ENCODE results near the gene AGR2. TPM values are rescaled to one million over a fixed set of nuclear protein-coding genes. Genes with fewer than 3 reads are reported as not detected.
"Not testable (repeated sequence)": the region's sequence is repeated elsewhere in the genome, so short reads cannot be mapped to it uniquely, and the experiment has no call there.

Gene AGR2
- 3.5 and 10.0 TPM in 2 replicates for total RNA-seq (2014; rRNA removed; shearing (Covaris generic); ENCODE audit: low replicate concordance)

GRCh38 chr7:16804674-16805439 is at the start of gene AGR2:
Gene AGR2, minus strand, starts transcription at chr7:16804999. Its CDS starts 3,203 bp downstream, at chr7:16801796.
- peak; percentile 38 for DNase-seq (ENCODE audit: low read depth)
- in situ Hi-C loops (cut with HindIII; ENCODE audit: low pct_unique_long_range_greater_than_20kb, low sequenced_read_pairs): no loop called here

- DNase-seq (ENCODE audit: low read depth); in situ Hi-C loops (cut with HindIII; ENCODE audit: low pct_unique_long_range_greater_than_20kb, low sequenced_read_pairs): not testable (repeated sequence)
Observed at GRCh38 chr7:16853189-16853588, 48.4 kb upstream of the AGR2 start.

GRCh38 chr7:16851829-16852228 is 47.0 kb upstream of the AGR2 start:
- no peak for DNase-seq (ENCODE audit: low read depth)
- in situ Hi-C loops (cut with HindIII; ENCODE audit: low pct_unique_long_range_greater_than_20kb, low sequenced_read_pairs): no loop called here

- no peak for DNase-seq (ENCODE audit: low read depth)
- in situ Hi-C loops (cut with HindIII; ENCODE audit: low pct_unique_long_range_greater_than_20kb, low sequenced_read_pairs): no loop called here
Observed at GRCh38 chr7:16850614-16851466, 46.0 kb upstream of the AGR2 start.

- DNase-seq (ENCODE audit: low read depth): no peak
- in situ Hi-C loops (cut with HindIII; ENCODE audit: low pct_unique_long_range_greater_than_20kb, low sequenced_read_pairs): no loop called here
Observed at GRCh38 chr7:16849296-16850148, 44.7 kb upstream of the AGR2 start.

- no peak for DNase-seq (ENCODE audit: low read depth)
- in situ Hi-C loops (cut with HindIII; ENCODE audit: low pct_unique_long_range_greater_than_20kb, low sequenced_read_pairs): no loop called here
Observed at GRCh38 chr7:16847381-16847860, 42.6 kb upstream of the AGR2 start.

GRCh38 chr7:16846601-16847165 is 41.9 kb upstream of the AGR2 start:
- in situ Hi-C loops (cut with HindIII; ENCODE audit: low pct_unique_long_range_greater_than_20kb, low sequenced_read_pairs): no loop called here
- DNase-seq (ENCODE audit: low read depth): no peak

- DNase-seq (ENCODE audit: low read depth): no peak
- in situ Hi-C loops (cut with HindIII; ENCODE audit: low pct_unique_long_range_greater_than_20kb, low sequenced_read_pairs): no loop called here
Observed at GRCh38 chr7:16845746-16846145, 40.9 kb upstream of the AGR2 start.

GRCh38 chr7:16841681-16842080 is 36.9 kb upstream of the AGR2 start:
- in situ Hi-C loops (cut with HindIII; ENCODE audit: low pct_unique_long_range_greater_than_20kb, low sequenced_read_pairs): no loop called here
- no peak for DNase-seq (ENCODE audit: low read depth)

GRCh38 chr7:16840094-16840493 is 35.3 kb upstream of the AGR2 start:
- in situ Hi-C loops (cut with HindIII; ENCODE audit: low pct_unique_long_range_greater_than_20kb, low sequenced_read_pairs): no loop called here

GRCh38 chr7:16839646-16840045 is 34.8 kb upstream of the AGR2 start:
- in situ Hi-C loops (cut with HindIII; ENCODE audit: low pct_unique_long_range_greater_than_20kb, low sequenced_read_pairs): no loop called here
- DNase-seq (ENCODE audit: low read depth): no peak

More at GRCh38 chr7:16840094-16840493, 35.3 kb upstream of the AGR2 start:
- no peak for DNase-seq (ENCODE audit: low read depth)

GRCh38 chr7:16838891-16839290 is 34.1 kb upstream of the AGR2 start:
- in situ Hi-C loops (cut with HindIII; ENCODE audit: low pct_unique_long_range_greater_than_20kb, low sequenced_read_pairs): no loop called here
- no peak for DNase-seq (ENCODE audit: low read depth)

GRCh38 chr7:16838386-16838785 is 33.6 kb upstream of the AGR2 start:
- DNase-seq (ENCODE audit: low read depth): no peak
- in situ Hi-C loops (cut with HindIII; ENCODE audit: low pct_unique_long_range_greater_than_20kb, low sequenced_read_pairs): no loop called here

- in situ Hi-C loops (cut with HindIII; ENCODE audit: low pct_unique_long_range_greater_than_20kb, low sequenced_read_pairs): no loop called here
- DNase-seq (ENCODE audit: low read depth): no peak
Observed at GRCh38 chr7:16836481-16836880, 31.7 kb upstream of the AGR2 start.

GRCh38 chr7:16833373-16833772 is 28.6 kb upstream of the AGR2 start:
- in situ Hi-C loops (cut with HindIII; ENCODE audit: low pct_unique_long_range_greater_than_20kb, low sequenced_read_pairs): no loop called here
- no peak for DNase-seq (ENCODE audit: low read depth)

- in situ Hi-C loops (cut with HindIII; ENCODE audit: low pct_unique_long_range_greater_than_20kb, low sequenced_read_pairs): no loop called here
- DNase-seq (ENCODE audit: low read depth): no peak
Observed at GRCh38 chr7:16826060-16826459, 21.3 kb upstream of the AGR2 start.

- in situ Hi-C loops (cut with HindIII; ENCODE audit: low pct_unique_long_range_greater_than_20kb, low sequenced_read_pairs): no loop called here
Observed at GRCh38 chr7:16822029-16822428, 17.2 kb upstream of the AGR2 start.

GRCh38 chr7:16818732-16819131 is 13.9 kb upstream of the AGR2 start:
- in situ Hi-C loops (cut with HindIII; ENCODE audit: low pct_unique_long_range_greater_than_20kb, low sequenced_read_pairs): no loop called here
- no peak for DNase-seq (ENCODE audit: low read depth)

More at GRCh38 chr7:16822029-16822428, 17.2 kb upstream of the AGR2 start:
- peak; percentile 47 for DNase-seq (ENCODE audit: low read depth)
